MCF 10A (cell line): ENCODE results near the gene MAP2K5. TPM values are rescaled to one million over a fixed set of nuclear protein-coding genes. Genes with fewer than 3 reads are reported as not detected.
"Not testable (repeated sequence)": the region's sequence is repeated elsewhere in the genome, so short reads cannot be mapped to it uniquely, and the experiment has no call there.

Experiments used
- BruUV-seq: library from RNA; stranded (reverse); fragments of 400-500 nt; replicated peaks from 2 replicates; lab custom pipeline; 2021; lab: Mats Ljungman, UMichigan
- CTCF ChIA-PET: fragments of 300-600 bp; sonication (Branson Sonifier 250); formaldehyde crosslinking; extraction: SDS; loops from one replicate; lab custom pipeline; 2021; ENCODE audit warnings: antibody characterized with exemption, inconsistent platforms; lab: Yijun Ruan, JAX
- POLR2A ChIA-PET: fragments of 300-600, 350-650 bp; sonication (Branson Sonifier 250); formaldehyde crosslinking; extraction: SDS; loops from one replicate; lab custom pipeline; 2020; ENCODE audit warnings: antibody characterized with exemption, inconsistent platforms; lab: Yijun Ruan, JAX
- DNase-seq: peaks from one replicate; pipeline ENCODE4 v3.0.0-alpha.2; 2018; ENCODE audit not compliant: unreplicated experiment
- H3K27ac Mint-ChIP-seq: one replicate; pipeline ENCODE4 v1.8.0; 2022; ENCODE audit warnings: mild to moderate bottlenecking, low read depth, mixed read lengths; ENCODE audit not compliant: unreplicated experiment
- H3K27me3 Mint-ChIP-seq: one replicate; pipeline ENCODE4 v1.8.0; 2022; ENCODE audit warnings: mixed read lengths; ENCODE audit not compliant: insufficient read depth, unreplicated experiment
- H3K36me3 Mint-ChIP-seq: one replicate; pipeline ENCODE4 v1.8.0; 2022; ENCODE audit warnings: mild to moderate bottlenecking, moderate library complexity, mixed read lengths; ENCODE audit not compliant: insufficient read depth, unreplicated experiment
- H3K4me1 Mint-ChIP-seq: one replicate; pipeline ENCODE4 v1.8.0; 2022; ENCODE audit warnings: mixed read lengths; ENCODE audit not compliant: insufficient read depth, unreplicated experiment
- H3K4me3 Mint-ChIP-seq: one replicate; pipeline ENCODE4 v1.8.0; 2022; ENCODE audit warnings: mild to moderate bottlenecking, moderate library complexity, mixed read lengths; ENCODE audit not compliant: unreplicated experiment
- H3K9me3 Mint-ChIP-seq: one replicate; pipeline ENCODE4 v1.8.0; 2022; ENCODE audit warnings: mixed read lengths; ENCODE audit not compliant: unreplicated experiment
- intact Hi-C: fragments of 100-400 bp; cut with micrococcal nuclease; formaldehyde crosslinking; loops from 2 replicates; pipeline ENCODE4 v1.14.1; 2022
- total RNA-seq: library from RNA; stranded (reverse); gene quantifications from 2 replicates; pipeline ENCODE4 v1.2.3, GENCODE V29; 2022
- TF ChIP-seq, protein P1 (sequence below): fragments of 200-600 bp; IDR thresholded peaks from one replicate; pipeline ENCODE4 v1.8.0; 2022; ENCODE audit warnings: antibody characterized with exemption, mild to moderate bottlenecking; ENCODE audit not compliant: unreplicated experiment

MAP2K5 gene
- total RNA-seq, 1 experiment from 2014 or later = 24.4 TPM

DNA sequence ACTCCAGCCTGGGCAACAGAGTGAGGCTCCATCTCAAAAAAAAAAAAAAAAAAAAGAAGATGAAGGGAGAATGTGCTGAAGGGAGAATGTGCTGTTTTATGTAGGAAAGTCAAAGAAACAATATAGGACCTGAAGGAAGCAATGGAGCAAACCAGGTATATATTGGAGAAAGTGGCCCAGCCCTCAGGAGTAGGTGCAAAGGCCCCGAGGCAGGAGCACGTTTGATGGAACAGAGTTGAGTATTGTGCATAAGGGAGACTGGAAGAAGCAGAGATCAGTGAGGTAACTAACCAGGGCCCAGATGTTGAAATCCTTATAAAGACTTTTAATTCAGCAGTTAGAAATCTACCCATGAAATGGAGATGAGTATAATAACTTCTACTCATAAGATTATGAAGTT, 79.6 kb downstream of the MAP2K5 start:
- H3K9me3 Mint-ChIP-seq = no peaks in the 10 kb centered on the region
- no peaks in the 10 kb centered on the region for H3K27me3 Mint-ChIP-seq
- H3K4me1 Mint-ChIP-seq = no peaks in the 10 kb centered on the region
- no peak for DNase-seq
- ChIA-PET CTCF (no interaction called here), POLR2A (interaction anchor here (0.6 kb wide), 1 partner anchor 27 kb away, joined by 3 read pairs; no protein-coding TSS in a partner anchor)
- peaks cover 19% of the 10 kb centered on the region for H3K36me3 Mint-ChIP-seq
- no peak overlapping the region for H3K4me3 Mint-ChIP-seq
- no peak overlapping the region for H3K27ac Mint-ChIP-seq
- no TSS peak for BruUV-seq
- intact Hi-C loops = no loop called here
- TF ChIP-seq, protein P1, sequence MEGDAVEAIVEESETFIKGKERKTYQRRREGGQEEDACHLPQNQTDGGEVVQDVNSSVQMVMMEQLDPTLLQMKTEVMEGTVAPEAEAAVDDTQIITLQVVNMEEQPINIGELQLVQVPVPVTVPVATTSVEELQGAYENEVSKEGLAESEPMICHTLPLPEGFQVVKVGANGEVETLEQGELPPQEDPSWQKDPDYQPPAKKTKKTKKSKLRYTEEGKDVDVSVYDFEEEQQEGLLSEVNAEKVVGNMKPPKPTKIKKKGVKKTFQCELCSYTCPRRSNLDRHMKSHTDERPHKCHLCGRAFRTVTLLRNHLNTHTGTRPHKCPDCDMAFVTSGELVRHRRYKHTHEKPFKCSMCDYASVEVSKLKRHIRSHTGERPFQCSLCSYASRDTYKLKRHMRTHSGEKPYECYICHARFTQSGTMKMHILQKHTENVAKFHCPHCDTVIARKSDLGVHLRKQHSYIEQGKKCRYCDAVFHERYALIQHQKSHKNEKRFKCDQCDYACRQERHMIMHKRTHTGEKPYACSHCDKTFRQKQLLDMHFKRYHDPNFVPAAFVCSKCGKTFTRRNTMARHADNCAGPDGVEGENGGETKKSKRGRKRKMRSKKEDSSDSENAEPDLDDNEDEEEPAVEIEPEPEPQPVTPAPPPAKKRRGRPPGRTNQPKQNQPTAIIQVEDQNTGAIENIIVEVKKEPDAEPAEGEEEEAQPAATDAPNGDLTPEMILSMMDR = no peak

DNA sequence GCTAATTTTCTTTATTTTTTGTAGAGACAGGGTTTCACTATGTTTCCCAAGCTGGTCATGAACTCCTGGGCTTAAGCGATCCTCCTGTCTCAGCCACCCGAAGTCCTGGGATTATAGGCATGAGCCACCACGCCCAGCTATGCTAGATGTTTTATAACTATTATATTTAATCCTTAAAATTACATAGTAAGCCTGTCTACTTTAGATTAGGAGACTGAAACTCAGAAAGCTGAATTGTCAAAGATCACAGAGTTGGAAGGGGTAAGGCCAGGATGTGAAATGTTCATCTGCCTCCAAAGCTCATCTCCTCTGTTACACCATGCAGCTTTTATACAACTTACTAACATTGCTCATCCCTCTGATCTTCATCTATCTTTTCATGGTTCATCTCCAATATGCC, 89.8 kb downstream of the MAP2K5 start:
- Mint-ChIP-seq H3K27me3 (no peaks in the 10 kb centered on the region), H3K4me3 (no peak overlapping the region), H3K9me3 (no peaks in the 10 kb centered on the region), H3K27ac (no peak overlapping the region), H3K4me1 (no peaks in the 10 kb centered on the region), H3K36me3 (peaks cover 6% of the 10 kb centered on the region)
- ChIA-PET CTCF (interaction anchor here (0.9 to 1.0 kb wide), 2 partner anchors 17 to 176 kb away, joined by 3 read pairs; no protein-coding TSS in a partner anchor), POLR2A (interaction anchor here (0.5 kb wide), 1 partner anchor 1005 kb away, joined by 3 read pairs; no protein-coding TSS in a partner anchor)
- BruUV-seq = no TSS peak
- no peak for DNase-seq
- TF ChIP-seq, protein P1 = no peak
- intact Hi-C loops = no loop called here

DNA sequence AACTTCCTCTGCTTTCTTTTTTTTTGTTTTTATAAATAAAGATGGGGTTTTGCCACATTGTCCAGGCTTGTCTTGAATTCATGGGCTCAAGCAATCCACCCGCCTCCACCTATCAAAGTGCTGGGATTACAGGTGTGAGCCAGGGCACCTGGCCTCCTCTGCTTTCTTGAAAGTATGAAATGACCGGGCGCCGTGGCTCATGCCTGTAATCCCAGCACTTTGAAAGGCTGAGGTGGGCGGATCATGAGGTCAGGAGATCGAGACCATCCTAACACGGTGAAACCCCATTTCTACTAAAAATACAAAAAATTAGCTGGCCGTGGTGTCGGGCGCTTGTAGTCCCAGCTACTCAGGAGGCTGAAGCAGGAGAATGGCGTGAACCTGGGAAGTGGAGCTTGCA, 93.4 kb downstream of the MAP2K5 start:
- H3K4me1 Mint-ChIP-seq, H3K27me3 Mint-ChIP-seq, H3K4me3 Mint-ChIP-seq, BruUV-seq, H3K27ac Mint-ChIP-seq, H3K9me3 Mint-ChIP-seq, intact Hi-C loops, DNase-seq: not testable (repeated sequence)
- ChIA-PET POLR2A (interaction anchor here (1.2 kb wide), 1 partner anchor 17 kb away, joined by 3 read pairs; no protein-coding TSS in a partner anchor), CTCF (interaction anchor here (0.7 kb wide), 1 partner anchor 177 kb away, joined by 4 read pairs; no protein-coding TSS in a partner anchor)
- H3K36me3 Mint-ChIP-seq = peaks cover 12% of the 10 kb centered on the region

DNA sequence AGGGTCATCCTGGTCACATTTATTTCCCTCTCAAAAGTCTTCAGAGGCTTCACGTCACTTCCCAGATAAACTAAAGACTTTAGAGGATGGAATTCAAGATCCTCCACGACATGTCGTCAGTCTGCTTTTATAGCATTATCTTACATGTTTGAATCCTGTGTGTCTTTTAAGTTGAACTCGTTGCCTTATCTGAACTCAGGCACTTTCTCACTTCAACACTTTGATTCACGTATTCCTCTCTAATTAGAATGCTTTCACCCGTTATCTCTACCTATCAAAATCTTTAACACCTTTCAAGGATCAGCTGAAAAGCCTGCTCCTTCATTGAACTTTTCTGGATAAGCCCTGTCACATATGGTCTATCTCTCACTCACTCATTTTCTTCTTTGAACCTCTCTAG, 97.1 kb downstream of the MAP2K5 start:
- Mint-ChIP-seq H3K4me3 (no peak overlapping the region), H3K27me3 (no peaks in the 10 kb centered on the region), H3K36me3 (peaks cover 12% of the 10 kb centered on the region), H3K27ac (no peak overlapping the region), H3K9me3 (no peaks in the 10 kb centered on the region), H3K4me1 (no peaks in the 10 kb centered on the region)
- TF ChIP-seq, protein P1 = no peak
- ChIA-PET CTCF (no interaction called here), POLR2A (no interaction called here)
- intact Hi-C loops = no loop called here
- DNase-seq = no peak
- no TSS peak for BruUV-seq
